NB4 (cell line): Measurements from ENCODE around the gene NFU1.

Source experiments
- POLR2A ChIP-seq: IDR thresholded peaks from 2 replicates; pipeline ENCODE4 v1.6.1; 2011; ENCODE audit warnings: mild to moderate bottlenecking; ENCODE audit not compliant: insufficient read length; ENCODE audit errors: extremely low read depth
- TF ChIP-seq, protein P1 (sequence below): IDR thresholded peaks from one replicate; pipeline ENCODE4 v1.5.1; 2012; ENCODE audit warnings: low read depth, low read length

DNA sequence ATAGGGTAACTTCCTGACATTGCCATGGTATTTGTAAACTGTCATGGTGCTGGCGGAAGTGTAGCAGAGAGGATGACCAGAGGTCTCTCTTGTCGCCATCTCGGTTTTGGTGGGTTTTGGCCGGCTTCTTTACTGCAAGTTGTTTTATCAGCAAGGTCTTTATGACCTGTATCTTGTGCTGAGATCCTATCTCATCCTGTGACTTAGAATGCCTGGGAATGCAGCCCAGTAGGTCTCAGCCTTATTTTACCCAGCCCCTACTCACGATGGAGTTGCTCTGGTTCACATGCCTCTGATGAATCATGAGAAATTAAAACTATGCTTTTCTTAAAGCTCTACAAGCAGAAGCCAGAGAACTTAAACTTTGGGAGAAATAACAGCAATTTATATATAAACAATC is 12.7 kb upstream of the NFU1 start:
- TF ChIP-seq, protein P1, sequence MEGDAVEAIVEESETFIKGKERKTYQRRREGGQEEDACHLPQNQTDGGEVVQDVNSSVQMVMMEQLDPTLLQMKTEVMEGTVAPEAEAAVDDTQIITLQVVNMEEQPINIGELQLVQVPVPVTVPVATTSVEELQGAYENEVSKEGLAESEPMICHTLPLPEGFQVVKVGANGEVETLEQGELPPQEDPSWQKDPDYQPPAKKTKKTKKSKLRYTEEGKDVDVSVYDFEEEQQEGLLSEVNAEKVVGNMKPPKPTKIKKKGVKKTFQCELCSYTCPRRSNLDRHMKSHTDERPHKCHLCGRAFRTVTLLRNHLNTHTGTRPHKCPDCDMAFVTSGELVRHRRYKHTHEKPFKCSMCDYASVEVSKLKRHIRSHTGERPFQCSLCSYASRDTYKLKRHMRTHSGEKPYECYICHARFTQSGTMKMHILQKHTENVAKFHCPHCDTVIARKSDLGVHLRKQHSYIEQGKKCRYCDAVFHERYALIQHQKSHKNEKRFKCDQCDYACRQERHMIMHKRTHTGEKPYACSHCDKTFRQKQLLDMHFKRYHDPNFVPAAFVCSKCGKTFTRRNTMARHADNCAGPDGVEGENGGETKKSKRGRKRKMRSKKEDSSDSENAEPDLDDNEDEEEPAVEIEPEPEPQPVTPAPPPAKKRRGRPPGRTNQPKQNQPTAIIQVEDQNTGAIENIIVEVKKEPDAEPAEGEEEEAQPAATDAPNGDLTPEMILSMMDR = no peak
- TF ChIP-seq POLR2A = no peak
